SK-N-SH (cell line): ENCODE results near the gene SDC3.

Source experiments
- POLR2AphosphoS5 ChIP-seq: IDR thresholded peaks from 2 replicates; pipeline ENCODE4 v1.6.1; 2012; ENCODE audit warnings: low read depth, low read length
- TF ChIP-seq, protein P1 (sequence below): fragments of 200-600 bp; sonication (generic); IDR thresholded peaks from 2 replicates; pipeline ENCODE4 v1.6.1; 2017; ENCODE audit warnings: antibody characterized with exemption, mild to moderate bottlenecking, moderate library complexity
- TF ChIP-seq, protein P2 (sequence below): fragments of 150-350 bp; IDR thresholded peaks from 2 replicates; pipeline ENCODE4 v1.6.1; 2017; ENCODE audit warnings: antibody characterized with exemption, low read length, low read depth, borderline replicate concordance

GRCh38 chr1:30879940-30880677, 28.4 kb downstream of the SDC3 start:
- TF ChIP-seq, protein P1, sequence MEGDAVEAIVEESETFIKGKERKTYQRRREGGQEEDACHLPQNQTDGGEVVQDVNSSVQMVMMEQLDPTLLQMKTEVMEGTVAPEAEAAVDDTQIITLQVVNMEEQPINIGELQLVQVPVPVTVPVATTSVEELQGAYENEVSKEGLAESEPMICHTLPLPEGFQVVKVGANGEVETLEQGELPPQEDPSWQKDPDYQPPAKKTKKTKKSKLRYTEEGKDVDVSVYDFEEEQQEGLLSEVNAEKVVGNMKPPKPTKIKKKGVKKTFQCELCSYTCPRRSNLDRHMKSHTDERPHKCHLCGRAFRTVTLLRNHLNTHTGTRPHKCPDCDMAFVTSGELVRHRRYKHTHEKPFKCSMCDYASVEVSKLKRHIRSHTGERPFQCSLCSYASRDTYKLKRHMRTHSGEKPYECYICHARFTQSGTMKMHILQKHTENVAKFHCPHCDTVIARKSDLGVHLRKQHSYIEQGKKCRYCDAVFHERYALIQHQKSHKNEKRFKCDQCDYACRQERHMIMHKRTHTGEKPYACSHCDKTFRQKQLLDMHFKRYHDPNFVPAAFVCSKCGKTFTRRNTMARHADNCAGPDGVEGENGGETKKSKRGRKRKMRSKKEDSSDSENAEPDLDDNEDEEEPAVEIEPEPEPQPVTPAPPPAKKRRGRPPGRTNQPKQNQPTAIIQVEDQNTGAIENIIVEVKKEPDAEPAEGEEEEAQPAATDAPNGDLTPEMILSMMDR: no peak
- TF ChIP-seq, protein P2, sequence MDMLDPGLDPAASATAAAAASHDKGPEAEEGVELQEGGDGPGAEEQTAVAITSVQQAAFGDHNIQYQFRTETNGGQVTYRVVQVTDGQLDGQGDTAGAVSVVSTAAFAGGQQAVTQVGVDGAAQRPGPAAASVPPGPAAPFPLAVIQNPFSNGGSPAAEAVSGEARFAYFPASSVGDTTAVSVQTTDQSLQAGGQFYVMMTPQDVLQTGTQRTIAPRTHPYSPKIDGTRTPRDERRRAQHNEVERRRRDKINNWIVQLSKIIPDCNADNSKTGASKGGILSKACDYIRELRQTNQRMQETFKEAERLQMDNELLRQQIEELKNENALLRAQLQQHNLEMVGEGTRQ: no peak
- TF ChIP-seq POLR2AphosphoS5: no peak
